HepG2 (cell line): ENCODE data around the gene RAMP3.

Experiments
- KDM5B ChIP-seq: sonication (generic); formaldehyde crosslinking; IDR thresholded peaks from 2 replicates; pipeline ENCODE4 v1.4.0; 2020; ENCODE audit warnings: missing genetic modification reagents, mild to moderate bottlenecking, borderline replicate concordance
- TF ChIP-seq, protein P1 (sequence below), 2 experiments: fragments of 450-650 bp in 1 of 2; sonication (generic) in 1 of 2; formaldehyde crosslinking; IDR thresholded peaks; 2 replicates each; pipeline versions ENCODE4 v1.5.0 to v1.8.0; 2020 to 2022; ENCODE audit warnings: mild to moderate bottlenecking in 1 of 2, missing genetic modification reagents in 1 of 2
- TF ChIP-seq, protein P2 (sequence below): sonication (generic); formaldehyde crosslinking; IDR thresholded peaks from 2 replicates; pipeline ENCODE4 v1.5.0; 2020; ENCODE audit warnings: mild to moderate bottlenecking, missing genetic modification reagents, moderate library complexity

DNA sequence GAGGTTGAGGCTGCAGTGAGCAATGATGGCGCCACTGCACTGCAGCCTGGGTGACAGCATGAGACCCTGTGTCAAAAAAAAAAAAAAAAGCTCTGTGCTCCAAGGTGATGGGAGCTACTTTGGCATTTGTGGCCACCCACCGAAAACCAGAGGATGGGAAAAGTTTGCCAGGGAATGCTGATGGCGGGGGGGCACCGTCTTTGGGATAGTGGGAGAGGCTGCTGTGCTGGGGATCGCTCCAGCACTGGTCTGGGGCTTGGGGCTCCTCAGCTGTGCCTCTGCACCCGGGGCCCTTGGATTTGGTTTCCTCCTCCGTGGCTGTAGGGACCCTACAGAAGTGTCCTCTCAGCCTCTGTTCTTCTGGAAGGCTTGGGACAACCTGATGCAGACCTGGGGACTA lies 11.7 kb upstream of the RAMP3 start:
- no peak for TF ChIP-seq KDM5B (CRISPR knock-in tag)
- TF ChIP-seq, protein P1, sequence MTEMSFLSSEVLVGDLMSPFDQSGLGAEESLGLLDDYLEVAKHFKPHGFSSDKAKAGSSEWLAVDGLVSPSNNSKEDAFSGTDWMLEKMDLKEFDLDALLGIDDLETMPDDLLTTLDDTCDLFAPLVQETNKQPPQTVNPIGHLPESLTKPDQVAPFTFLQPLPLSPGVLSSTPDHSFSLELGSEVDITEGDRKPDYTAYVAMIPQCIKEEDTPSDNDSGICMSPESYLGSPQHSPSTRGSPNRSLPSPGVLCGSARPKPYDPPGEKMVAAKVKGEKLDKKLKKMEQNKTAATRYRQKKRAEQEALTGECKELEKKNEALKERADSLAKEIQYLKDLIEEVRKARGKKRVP (CRISPR knock-in tag; IDR thresholded peaks at IDR 0.05) = no peak
- TF ChIP-seq, protein P2, sequence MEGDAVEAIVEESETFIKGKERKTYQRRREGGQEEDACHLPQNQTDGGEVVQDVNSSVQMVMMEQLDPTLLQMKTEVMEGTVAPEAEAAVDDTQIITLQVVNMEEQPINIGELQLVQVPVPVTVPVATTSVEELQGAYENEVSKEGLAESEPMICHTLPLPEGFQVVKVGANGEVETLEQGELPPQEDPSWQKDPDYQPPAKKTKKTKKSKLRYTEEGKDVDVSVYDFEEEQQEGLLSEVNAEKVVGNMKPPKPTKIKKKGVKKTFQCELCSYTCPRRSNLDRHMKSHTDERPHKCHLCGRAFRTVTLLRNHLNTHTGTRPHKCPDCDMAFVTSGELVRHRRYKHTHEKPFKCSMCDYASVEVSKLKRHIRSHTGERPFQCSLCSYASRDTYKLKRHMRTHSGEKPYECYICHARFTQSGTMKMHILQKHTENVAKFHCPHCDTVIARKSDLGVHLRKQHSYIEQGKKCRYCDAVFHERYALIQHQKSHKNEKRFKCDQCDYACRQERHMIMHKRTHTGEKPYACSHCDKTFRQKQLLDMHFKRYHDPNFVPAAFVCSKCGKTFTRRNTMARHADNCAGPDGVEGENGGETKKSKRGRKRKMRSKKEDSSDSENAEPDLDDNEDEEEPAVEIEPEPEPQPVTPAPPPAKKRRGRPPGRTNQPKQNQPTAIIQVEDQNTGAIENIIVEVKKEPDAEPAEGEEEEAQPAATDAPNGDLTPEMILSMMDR (CRISPR knock-in tag) = no peak
